Heart left ventricle (tissue), 16 donors: ENCODE data around the gene SLC16A5. TPM values are rescaled to one million over a fixed set of nuclear protein-coding genes. Genes with fewer than 3 reads are reported as not detected.

Experiments
- ATAC-seq, 4 donors: fragments of 200-7000 bp; cut with Tn5 transposase; one replicate each; pipeline ENCODE4 v1.9.1; 2020 to 2022; ENCODE audit warnings: moderate library complexity in 4 of 4, mild to moderate bottlenecking in 3 of 4, moderate number of reproducible peaks in 1 of 4
- DNase-seq, 5 donors: peaks; one replicate each; pipeline ENCODE4 v3.0.0-alpha.2; 2020
- H3K27ac ChIP-seq, 12 donors: fragments of 200-600 bp; sonication (generic) in 4 of 12; one replicate each; pipeline versions ENCODE4 v1.5.0 to v1.8.0; 2016 to 2022; ENCODE audit warnings: mild to moderate bottlenecking in 2 of 12
- H3K27me3 ChIP-seq, 9 donors: fragments of 200-600 bp; sonication (generic) in 2 of 9; one replicate each; pipeline versions ENCODE4 v1.5.1 to v1.8.0; 2016 to 2022; ENCODE audit warnings: mild to moderate bottlenecking in 3 of 9
- H3K36me3 ChIP-seq, 9 donors: fragments of 200-600 bp; sonication (generic) in 2 of 9; one replicate each; pipeline versions ENCODE4 v1.5.0 to v1.8.0; 2018 to 2022; ENCODE audit warnings: mild to moderate bottlenecking in 2 of 9
- H3K4me1 ChIP-seq, 12 donors: fragments of 200-600 bp; sonication (generic) in 4 of 12; one replicate each; pipeline versions ENCODE4 v1.5.0 to v1.8.0; 2016 to 2022; ENCODE audit warnings: mild to moderate bottlenecking in 3 of 12
- H3K4me3 ChIP-seq, 12 donors: fragments of 200-600 bp; sonication (generic) in 4 of 12; one replicate each; pipeline versions ENCODE4 v1.5.0 to v1.8.0; 2017 to 2022; ENCODE audit warnings: mild to moderate bottlenecking in 9 of 12, moderate library complexity in 4 of 12
- H3K9me3 ChIP-seq, 12 donors: fragments of 200-600 bp; sonication (generic) in 4 of 12; one replicate each; pipeline versions ENCODE4 v1.5.0 to v1.8.0; 2016 to 2022; ENCODE audit warnings: mild to moderate bottlenecking in 1 of 12
- CTCF ChIP-seq, 12 donors: fragments of 200-600 bp; sonication (generic) in 4 of 12; IDR thresholded peaks; one replicate each; pipeline versions ENCODE4 v1.5.0 to v1.8.0; 2018 to 2022; ENCODE audit warnings: antibody characterized with exemption in 12 of 12, mild to moderate bottlenecking in 5 of 12
- POLR2A ChIP-seq, 2 donors: fragments of 450-650 bp; IDR thresholded peaks; one replicate each; pipeline ENCODE4 v1.6.1; 2017; ENCODE audit warnings: antibody characterized with exemption in 2 of 2, mild to moderate bottlenecking in 2 of 2, moderate library complexity in 2 of 2
- WGBS, 4 donors: extraction: QIAGEN DNeasy Blood & Tissue Kit in 2 of 4; methylation state at CpG; one replicate each; pipeline versions ENCODE4 v1.1.5 to v1.1.7; 2013 to 2018; 5-methylcytosine and 5-hydroxymethylcytosine counted together
- intact Hi-C, 10 donors: fragments of 100-400 bp; cut with DNase I; formaldehyde crosslinking; loops; one replicate each; pipeline versions ENCODE4 v1.11.1 to v1.14.2; 2022
- polyA plus RNA-seq, 2 donors: library from polyadenylated mRNA; stranded (reverse); fragments of 200-250 nt; gene quantifications; one replicate each; pipeline ENCODE4 v1.2.3, GENCODE V29; 2013
- total RNA-seq, 9 donors: library from RNA; depleted of rRNA in 2 of 9; stranded (reverse); fragments of >200 nt in 2 of 9; fragmentation: NEBNext Ultra II Directional in 3 of 9; extraction: Animal tissue kit (Norgen Biotek cat#: 25700) in 3 of 9; gene quantifications; one replicate each; pipeline versions ENCODE4 v1.1.0 to v1.2.4, GENCODE V29; 2016 to 2023
- donor health status: ischemic (EF 13 %, LVEDD 7.1; RV severe dilation, severe dysfunction).
- donor health status: healthy with polysubstance abuse.
- donor health status: DM: no; HTN: yes; CAD: no.
- donor health status: DM: no; HTN: no; CAD: no.
- donor health status: ischemic (EF 25% LVEDD 6.9; RV normal size, moderate dysfunction).
- donor health status: ischemic (EF 25% LVEDD 5.7; RV mildly dilated, moderate dysfunction).
- donor health status: healthy.
- donor health status: DM: yes; HTN: yes; CAD: no.
- donor health status: ischemic (EF 35%, LVEDD 5.7; RV mildly dilated, moderate dysfunction).
- donor health status: nonischemic (EF 11% LVEDD 7.7; RV severe dilation, severe dysfunction).
- donor health status: DM: yes; HTN: yes; CAD: no.
- donor health status: PGD.
- donor health status: ischemic (EF 29% LVEDD 5.4; RV normal size, mild dysfunction).
- donor health status: nonischemic (EF 23%, LVEDD 6.1; RV moderate dilation, normal function).

Gene SLC16A5
- total and polyA plus RNA-seq, 11 donors, result 4.3 to 23.3 (median 10.9) TPM

GRCh38 chr17:75091855-75092327 lies 4.1 kb downstream of the SLC16A5 start:
- 81 to 93% (median 89%) methylated on average over 10 of the region's 10 CpGs for WGBS, 4 donors
- Histone ChIP-seq H3K36me3 (no peaks in the 10 kb centered on the region), H3K9me3 (no peaks in the 10 kb centered on the region), H3K27me3 (no peaks in the 10 kb centered on the region), H3K27ac (peak overlapping the region in 3 of 12 donors; percentile 35 to 70 (median 57)), H3K4me1 (peaks cover 0 to 54% (median 39%) of the 10 kb centered on the region in 12 donors), H3K4me3 (no peak overlapping the region)
- intact Hi-C loops, result no loop called here
- no peak for TF ChIP-seq CTCF (IDR thresholded peaks at IDR 0.05)
- no peak for TF ChIP-seq POLR2A (IDR thresholded peaks at IDR 0.05)
- ATAC-seq (no peak), DNase-seq (no peak)

DNA sequence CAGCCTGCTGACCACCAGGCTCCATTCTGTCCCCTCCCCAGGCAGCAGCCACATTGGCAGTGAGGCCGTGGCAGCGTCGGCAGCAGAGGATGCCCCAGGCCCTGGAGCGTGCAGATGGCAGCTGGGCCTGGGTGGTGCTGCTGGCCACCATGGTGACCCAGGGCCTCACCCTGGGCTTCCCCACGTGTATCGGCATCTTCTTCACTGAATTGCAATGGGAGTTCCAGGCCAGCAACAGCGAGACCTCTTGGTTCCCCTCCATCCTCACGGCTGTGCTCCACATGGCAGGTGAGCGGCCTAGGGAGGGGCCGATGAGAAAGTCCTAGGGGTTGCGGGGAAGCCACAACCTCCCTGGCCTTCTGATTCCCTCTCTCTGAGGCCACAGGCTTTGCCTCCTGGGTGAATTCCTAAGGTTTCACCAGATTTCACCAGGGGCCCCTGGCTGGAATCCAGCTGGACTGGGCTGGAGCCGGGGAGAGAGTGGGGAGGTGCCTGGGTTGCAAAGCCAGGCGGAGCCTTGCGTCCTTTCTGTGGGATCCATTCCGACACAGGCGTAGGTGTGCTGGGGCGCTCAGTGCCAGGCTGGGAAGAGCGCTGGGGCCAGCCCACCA lies 5.9 kb downstream of the SLC16A5 start:
- 93 to 96% (median 94%) methylated on average over 14 to 18 of the region's 18 CpGs for WGBS, 4 donors
- H3K27ac ChIP-seq, result peak overlapping the region in 1 of 12 donors; percentile 16
- no peak for ATAC-seq
- no peak overlapping the region for H3K4me3 ChIP-seq
- no peaks in the 10 kb centered on the region for H3K9me3 ChIP-seq
- H3K27me3 ChIP-seq, result no peaks in the 10 kb centered on the region
- no peak for DNase-seq
- intact Hi-C loops, result no loop called here
- TF ChIP-seq CTCF (IDR thresholded peaks at IDR 0.05), result no peak
- no peak for TF ChIP-seq POLR2A (IDR thresholded peaks at IDR 0.05)
- H3K4me1 ChIP-seq, result peaks cover 0 to 42% (median 24%) of the 10 kb centered on the region in 12 donors
- peaks cover 0 to 8% (median under 1%) of the 10 kb centered on the region in 9 donors for H3K36me3 ChIP-seq

- no peak for TF ChIP-seq POLR2A (IDR thresholded peaks at IDR 0.05)
- no peak for TF ChIP-seq CTCF (IDR thresholded peaks at IDR 0.05)
- 75 to 88% (median 78%) methylated on average over 10 to 16 of the region's 16 CpGs for WGBS, 4 donors
- Histone ChIP-seq H3K4me1 (peaks cover 0 to 30% (median 20%) of the 10 kb centered on the region in 12 donors), H3K27me3 (no peaks in the 10 kb centered on the region), H3K36me3 (peaks cover 0 to 19% (median 7%) of the 10 kb centered on the region in 9 donors), H3K27ac (no peak overlapping the region), H3K4me3 (no peak overlapping the region), H3K9me3 (no peaks in the 10 kb centered on the region)
- DNase-seq, result no peak
- ATAC-seq, result no peak
- intact Hi-C loops, result no loop called here
Observed at GRCh38 chr17:75094871-75095399, 7.2 kb downstream of the SLC16A5 start.

DNA sequence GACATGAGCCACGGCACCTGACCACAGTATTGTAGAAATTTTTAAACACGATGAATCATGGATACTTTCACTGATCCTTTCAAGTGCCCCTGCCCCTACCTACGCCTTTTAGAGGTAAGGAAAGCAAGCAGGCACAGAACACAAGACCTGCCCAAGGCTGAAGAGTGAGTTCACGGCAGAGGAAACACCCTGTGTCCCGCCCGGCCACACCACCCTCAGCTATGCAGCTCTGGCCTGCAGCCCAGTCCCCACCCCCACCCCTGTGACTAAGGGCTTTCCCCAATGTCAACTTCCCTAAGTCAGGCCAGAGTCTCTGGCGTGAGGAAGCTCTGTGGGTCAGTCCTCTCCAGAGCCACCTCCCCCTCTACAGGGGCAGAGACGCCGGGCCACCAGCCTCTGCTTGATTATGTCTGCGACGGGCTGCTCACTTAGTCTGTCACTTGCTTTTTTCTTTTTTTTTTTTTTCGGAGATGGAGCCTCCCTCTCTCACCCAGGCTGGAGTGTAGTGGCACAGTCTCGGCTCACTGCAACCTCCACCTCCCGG lies 8.4 kb downstream of the SLC16A5 start:
- Histone ChIP-seq H3K27me3 (no peaks in the 10 kb centered on the region), H3K9me3 (no peaks in the 10 kb centered on the region), H3K36me3 (peaks cover 0 to 31% (median 14%) of the 10 kb centered on the region in 9 donors), H3K4me1 (peaks cover 0 to 18% (median 13%) of the 10 kb centered on the region in 12 donors), H3K4me3 (peak overlapping the region in 1 of 12 donors; percentile 15), H3K27ac (peak overlapping the region in 10 of 12 donors; percentile 9 to 78 (median 50))
- ATAC-seq, result peak; percentile 79 to 95 (median 90)
- DNase-seq, result peak; percentile 73 to 83 (median 78)
- TF ChIP-seq CTCF (IDR thresholded peaks at IDR 0.05), result no peak
- TF ChIP-seq POLR2A (IDR thresholded peaks at IDR 0.05), result peak in 1 of 2 donors; percentile 10
- 24 to 41% (median 29%) methylated on average over 11 to 14 of the region's 14 CpGs for WGBS, 4 donors
- intact Hi-C loops, result no loop called here
